T47D (cell line): Measurements from ENCODE around the gene MKX.

Experiments used
- DNase-seq, 2 experiments: peaks; one replicate each; pipeline versions ENCODE4 v3.0.0 to v3.0.0-alpha.2; 2011 to 2012; ENCODE audit warnings: low read depth in 1 of 2, low spot score in 1 of 2
- JUND ChIP-seq: IDR thresholded peaks from 2 replicates; pipeline ENCODE4 v1.6.1; 2012; ENCODE audit warnings: low read depth
- in situ Hi-C: cut with HindIII; loops from 2 replicates; pipeline ENCODE4 v1.10.0; 2016; ENCODE audit warnings: low sequenced_read_pairs, low pct_unique_long_range_greater_than_20kb

The MKX gene

GRCh38 chr10:27747096-27747451, 1.5 kb upstream of the MKX start:
- no peak for DNase-seq
- in situ Hi-C loops = no loop called here
- TF ChIP-seq JUND = no peak

- TF ChIP-seq JUND = no peak
- DNase-seq = no peak
- in situ Hi-C loops = no loop called here
Observed at GRCh38 chr10:27746397-27747095, 927 bp upstream of the MKX start.

- no peak for TF ChIP-seq JUND
- in situ Hi-C loops = no loop called here
- DNase-seq = peak in 1 of 2 experiments; percentile 25
Observed at GRCh38 chr10:27744802-27745731, 552 bp downstream of the MKX start.

DNA sequence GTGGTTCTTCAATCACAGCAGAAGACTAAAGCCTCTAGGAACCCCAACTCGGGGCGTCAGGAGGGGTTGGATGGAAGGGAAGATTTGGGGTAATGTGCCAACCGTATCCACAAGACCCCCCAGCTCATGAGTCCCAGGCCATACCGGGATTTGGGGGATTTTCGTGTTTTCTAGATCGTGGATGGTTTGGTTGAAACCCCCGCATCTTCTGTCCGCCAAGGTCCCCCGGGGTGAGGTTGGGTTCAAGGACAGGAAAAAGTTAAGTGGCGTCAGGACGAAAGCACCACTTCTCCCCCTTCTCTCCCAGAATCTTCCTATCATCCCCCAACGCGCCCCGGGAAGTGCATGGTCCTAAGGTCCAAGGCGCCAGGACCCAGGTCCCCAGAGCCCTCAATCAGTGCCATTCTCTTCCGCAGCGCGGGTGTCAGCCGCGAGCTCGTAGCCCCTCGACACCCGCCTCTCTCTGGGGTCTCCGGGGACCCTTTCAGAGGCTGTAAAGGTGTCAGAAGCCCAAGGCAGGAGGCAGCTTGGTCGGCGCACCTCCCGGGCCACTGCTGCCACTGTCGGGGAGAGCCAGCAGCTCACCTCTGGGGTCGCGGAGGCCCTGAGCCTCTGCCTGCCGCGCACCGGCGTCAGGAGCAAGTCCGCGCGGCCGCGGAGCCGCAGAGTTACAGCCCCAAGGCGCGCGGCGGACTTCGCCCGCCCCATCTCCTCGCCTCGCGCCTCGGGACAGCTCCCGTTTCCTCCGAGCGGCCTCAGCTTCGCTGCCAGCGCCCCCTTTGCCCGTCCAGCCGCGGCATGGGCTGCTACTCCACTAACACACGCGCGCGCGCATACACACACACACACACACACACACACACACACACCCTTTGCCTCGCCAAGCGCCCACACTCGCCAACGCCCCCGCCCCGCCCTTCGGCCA, 1.5 kb downstream of the MKX start:
- DNase-seq = peak; percentile 39 to 63
- TF ChIP-seq JUND = no peak
- in situ Hi-C loops = no loop called here

- TF ChIP-seq JUND = no peak
- in situ Hi-C loops = no loop called here
- peak; percentile 21 to 45 for DNase-seq
Observed at GRCh38 chr10:27743012-27743876, 2.4 kb downstream of the MKX start.

DNA sequence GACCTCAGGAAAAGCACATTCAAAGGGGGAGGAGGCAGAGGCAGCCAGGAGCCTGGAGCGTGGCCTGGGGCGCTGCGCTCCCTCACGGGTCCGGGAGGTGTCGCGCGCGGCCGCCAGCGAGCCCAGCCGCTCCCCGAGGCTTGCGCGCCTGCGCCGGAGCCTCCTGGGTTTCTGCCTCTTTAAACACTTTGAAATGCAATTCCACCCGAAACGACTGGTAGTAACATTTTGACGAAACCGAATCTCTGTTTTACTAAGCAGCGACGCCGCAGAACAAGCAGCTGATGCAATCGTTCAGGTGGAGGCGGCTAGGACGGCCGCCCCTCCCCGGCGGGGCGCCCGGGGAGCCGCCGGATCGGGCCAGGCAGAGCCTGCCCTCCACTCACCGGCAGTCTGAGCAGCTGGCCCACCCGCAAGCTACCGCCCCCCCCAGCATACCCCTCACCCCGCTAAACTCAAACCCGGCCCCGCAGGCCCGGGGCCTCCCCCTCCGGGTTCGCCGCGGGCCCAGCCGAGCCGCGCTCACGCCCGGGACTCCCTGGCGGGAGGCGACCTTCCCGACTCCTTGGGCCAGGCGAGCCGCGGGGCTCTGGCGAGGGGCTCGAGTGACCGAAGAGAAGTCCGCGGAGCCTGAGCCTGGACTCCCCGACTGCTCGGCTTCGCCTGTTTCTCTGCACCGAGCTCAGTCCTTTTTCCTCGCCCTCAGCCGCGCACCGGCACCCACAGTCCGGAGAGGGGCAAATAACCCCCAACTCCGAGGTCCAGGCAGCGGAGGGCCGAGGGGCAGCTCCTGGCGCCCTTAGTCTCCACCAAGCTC, 3.2 kb downstream of the MKX start:
- in situ Hi-C loops = no loop called here
- DNase-seq = peak; percentile 57 to 89
- no peak for TF ChIP-seq JUND

DNA sequence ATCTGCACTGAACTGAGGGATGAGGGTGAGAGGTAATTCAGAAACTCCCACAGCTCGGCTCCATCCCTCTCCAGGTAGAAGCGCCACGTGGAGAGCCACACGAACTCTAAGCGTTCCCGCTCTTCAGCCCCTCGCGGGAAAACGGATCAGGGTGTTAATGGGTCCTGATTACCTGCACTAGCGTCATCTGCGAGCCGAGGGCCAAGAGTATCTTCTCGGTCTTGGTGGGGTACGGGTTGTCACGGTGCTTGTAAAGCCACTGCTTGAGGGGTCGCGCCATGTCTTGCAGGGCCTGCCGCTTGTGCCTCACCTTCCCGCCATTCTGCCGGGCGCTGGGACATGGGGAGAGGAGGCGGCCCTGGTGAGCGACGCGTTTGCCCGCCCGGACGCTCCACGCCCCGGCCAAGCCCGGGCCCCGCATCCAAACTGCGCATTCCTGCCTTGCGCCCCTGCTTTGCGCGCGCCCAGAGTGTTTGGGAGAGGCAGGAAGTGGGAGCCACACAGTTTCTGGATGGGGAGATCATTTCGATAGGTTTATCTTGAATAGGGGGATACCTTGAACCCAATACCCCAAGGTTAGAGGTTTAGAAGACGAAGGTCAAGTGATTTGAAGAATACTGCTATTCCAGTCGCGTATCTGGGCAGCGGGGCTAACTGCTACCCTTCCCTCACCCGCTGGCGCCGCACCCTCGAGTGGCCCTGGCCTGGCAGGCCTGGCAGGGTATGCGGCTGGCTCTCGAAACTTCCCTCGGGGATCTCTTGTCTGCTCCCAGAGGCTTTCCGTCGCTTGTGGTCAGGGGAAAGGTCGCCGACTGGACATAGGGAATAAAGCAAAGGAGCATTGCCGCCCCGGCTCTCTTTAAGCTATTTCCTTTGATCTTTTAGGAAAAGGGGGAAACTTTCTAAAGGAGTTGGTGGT, 4.2 kb downstream of the MKX start:
- in situ Hi-C loops = no loop called here
- no peak for TF ChIP-seq JUND
- no peak for DNase-seq

DNA sequence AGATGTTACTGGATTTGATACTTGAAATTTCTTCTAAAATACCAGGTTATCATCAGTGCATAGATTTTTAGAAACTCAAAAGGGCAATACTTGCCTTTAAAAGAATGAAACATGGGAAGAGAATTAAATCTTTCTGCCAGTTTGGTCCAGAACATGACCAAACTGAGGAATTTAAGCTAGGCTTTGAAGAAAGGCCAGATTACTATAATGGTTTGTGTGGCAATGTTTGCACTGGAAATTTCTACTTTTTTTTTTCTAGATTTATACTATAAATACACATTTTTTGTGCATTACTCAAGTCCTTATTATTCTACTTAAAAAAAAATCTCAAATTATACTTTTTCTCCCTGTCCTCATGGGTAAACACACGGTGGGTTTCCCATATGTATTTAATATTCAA, 9.2 kb downstream of the MKX start:
- TF ChIP-seq JUND = no peak
- no peak for DNase-seq
- in situ Hi-C loops = no loop called here

- no peak for DNase-seq
- in situ Hi-C loops = no loop called here
- no peak for TF ChIP-seq JUND
Observed at GRCh38 chr10:27730041-27730440, 15.6 kb downstream of the MKX start.

- no peak for DNase-seq
- TF ChIP-seq JUND = no peak
- in situ Hi-C loops = no loop called here
Observed at GRCh38 chr10:27728338-27728737, 17.3 kb downstream of the MKX start.
